ENCODE measurements around the gene GOLGA6C. TPM values are rescaled to one million over a fixed set of nuclear protein-coding genes. Genes with fewer than 3 reads are reported as not detected.

GOLGA6C gene
- total and polyA plus RNA-seq, 4 donors: 0.08 TPM; not detected in 3

- no peak for DNase-seq (ENCODE audit: low spot score)
- H3K9ac ChIP-seq (ENCODE audit: low read depth in 1 of 2, low read length in 2 of 2): no peak overlapping the region
- H3K4me3 ChIP-seq (ENCODE audit: low read depth in 1 of 3, low read length in 3 of 3): no peak overlapping the region
- WGBS: 85% methylated on average over 7 of the region's 7 CpGs
- peaks cover 1 to 19% (median 11%) of the 10 kb centered on the region in 4 donors for H3K4me1 ChIP-seq (ENCODE audit: control insufficient read depth in 4 of 4, insufficient read depth in 4 of 4, low read length in 3 of 4)
- no peak overlapping the region for H3K27ac ChIP-seq (ENCODE audit: low read depth in 1 of 2, low read length in 2 of 2)
- H3K27me3 ChIP-seq (ENCODE audit: control insufficient read depth in 4 of 4, insufficient read depth in 4 of 4, low read length in 3 of 4): no peaks in the 10 kb centered on the region
- H3K36me3 ChIP-seq (ENCODE audit: control insufficient read depth in 4 of 4, insufficient read depth in 3 of 4, low read depth in 1 of 4, low read length in 3 of 4): peaks cover 2 to 46% (median 13%) of the 10 kb centered on the region in 4 donors
- no peaks in the 10 kb centered on the region for H3K9me3 ChIP-seq (ENCODE audit: control insufficient read depth in 4 of 4, low read length in 3 of 4)
- TF ChIP-seq YY1 (IDR thresholded peaks at IDR 0.05) (no peak), REST (IDR thresholded peaks at IDR 0.05) (no peak), ZBTB33 (IDR thresholded peaks at IDR 0.05) (no peak), SP1 (IDR thresholded peaks at IDR 0.05) (no peak), JUND (IDR thresholded peaks at IDR 0.05) (no peak), HNF4G (IDR thresholded peaks at IDR 0.05) (no peak), GABPA (IDR thresholded peaks at IDR 0.05 in 1 of 2, conservative IDR thresholded peaks at IDR 0.05 in 1 of 2) (no peak), EGR1 (IDR thresholded peaks at IDR 0.05; ENCODE audit: low read depth in 2 of 2) (no peak)
- TF ChIP-seq, protein P1, sequence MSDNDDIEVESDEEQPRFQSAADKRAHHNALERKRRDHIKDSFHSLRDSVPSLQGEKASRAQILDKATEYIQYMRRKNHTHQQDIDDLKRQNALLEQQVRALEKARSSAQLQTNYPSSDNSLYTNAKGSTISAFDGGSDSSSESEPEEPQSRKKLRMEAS (IDR thresholded peaks at IDR 0.05): no peak
These were observed 47.3 kb upstream of the GOLGA6C start for GRCh38 chr15:75210811-75211230.

- H3K9ac ChIP-seq (ENCODE audit: low read depth in 1 of 2, low read length in 2 of 2): no peak overlapping the region
- no peaks in the 10 kb centered on the region for H3K9me3 ChIP-seq (ENCODE audit: control insufficient read depth in 4 of 4, low read length in 3 of 4)
- H3K4me3 ChIP-seq (ENCODE audit: low read depth in 1 of 3, low read length in 3 of 3): no peak overlapping the region
- H3K27ac ChIP-seq (ENCODE audit: low read depth in 1 of 2, low read length in 2 of 2): no peak overlapping the region
- H3K27me3 ChIP-seq (ENCODE audit: control insufficient read depth in 4 of 4, insufficient read depth in 4 of 4, low read length in 3 of 4): no peaks in the 10 kb centered on the region
- no peak for DNase-seq (ENCODE audit: low spot score)
- H3K4me1 ChIP-seq (ENCODE audit: control insufficient read depth in 4 of 4, insufficient read depth in 4 of 4, low read length in 3 of 4): peaks cover 1 to 19% (median 7%) of the 10 kb centered on the region in 4 donors
- WGBS: 90% methylated on average over 9 of the region's 9 CpGs
- peaks cover 2 to 46% (median 13%) of the 10 kb centered on the region in 4 donors for H3K36me3 ChIP-seq (ENCODE audit: control insufficient read depth in 4 of 4, insufficient read depth in 3 of 4, low read depth in 1 of 4, low read length in 3 of 4)
- TF ChIP-seq RXRA (IDR thresholded peaks at IDR 0.05) (no peak), JUND (IDR thresholded peaks at IDR 0.05) (no peak), NR2F2 (IDR thresholded peaks at IDR 0.05) (no peak), ZBTB33 (IDR thresholded peaks at IDR 0.05) (no peak), REST (IDR thresholded peaks at IDR 0.05) (no peak), EGR1 (IDR thresholded peaks at IDR 0.05; ENCODE audit: low read depth in 2 of 2) (no peak), RAD21 (IDR thresholded peaks at IDR 0.05) (no peak), FOXA2 (IDR thresholded peaks at IDR 0.05) (no peak), HNF4A (conservative IDR thresholded peaks at IDR 0.05) (no peak), GABPA (IDR thresholded peaks at IDR 0.05 in 1 of 2, conservative IDR thresholded peaks at IDR 0.05 in 1 of 2) (no peak)
- TF ChIP-seq, protein P2, sequence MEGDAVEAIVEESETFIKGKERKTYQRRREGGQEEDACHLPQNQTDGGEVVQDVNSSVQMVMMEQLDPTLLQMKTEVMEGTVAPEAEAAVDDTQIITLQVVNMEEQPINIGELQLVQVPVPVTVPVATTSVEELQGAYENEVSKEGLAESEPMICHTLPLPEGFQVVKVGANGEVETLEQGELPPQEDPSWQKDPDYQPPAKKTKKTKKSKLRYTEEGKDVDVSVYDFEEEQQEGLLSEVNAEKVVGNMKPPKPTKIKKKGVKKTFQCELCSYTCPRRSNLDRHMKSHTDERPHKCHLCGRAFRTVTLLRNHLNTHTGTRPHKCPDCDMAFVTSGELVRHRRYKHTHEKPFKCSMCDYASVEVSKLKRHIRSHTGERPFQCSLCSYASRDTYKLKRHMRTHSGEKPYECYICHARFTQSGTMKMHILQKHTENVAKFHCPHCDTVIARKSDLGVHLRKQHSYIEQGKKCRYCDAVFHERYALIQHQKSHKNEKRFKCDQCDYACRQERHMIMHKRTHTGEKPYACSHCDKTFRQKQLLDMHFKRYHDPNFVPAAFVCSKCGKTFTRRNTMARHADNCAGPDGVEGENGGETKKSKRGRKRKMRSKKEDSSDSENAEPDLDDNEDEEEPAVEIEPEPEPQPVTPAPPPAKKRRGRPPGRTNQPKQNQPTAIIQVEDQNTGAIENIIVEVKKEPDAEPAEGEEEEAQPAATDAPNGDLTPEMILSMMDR (IDR thresholded peaks at IDR 0.05; ENCODE audit: low read depth, low read length, missing input control): no peak
These were observed 46.5 kb upstream of the GOLGA6C start for GRCh38 chr15:75211436-75212199.

All from liver (tissue), 9 donors.